NB4 (cell line): ENCODE results near the gene GOLGA6L10.
"Not testable (repeated sequence)": the region's sequence is repeated elsewhere in the genome, so short reads cannot be mapped to it uniquely, and the experiment has no call there.

ENCODE experiments used
- DNase-seq: peaks from one replicate; pipeline ENCODE4 v3.0.0; 2010; ENCODE audit warnings: low read depth
- H3K4me3 ChIP-seq: one replicate; pipeline ENCODE4 v1.5.1; 2011; ENCODE audit warnings: mild to moderate bottlenecking, low read depth, low read length, moderate library complexity
- CTCF ChIP-seq: IDR thresholded peaks from one replicate; pipeline ENCODE4 v1.5.1; 2012; ENCODE audit warnings: low read depth, low read length
- MAX ChIP-seq: IDR thresholded peaks from 2 replicates; pipeline ENCODE4 v1.6.1; 2011; ENCODE audit warnings: low read depth, low read length
- MYC ChIP-seq: IDR thresholded peaks from 2 replicates; pipeline ENCODE4 v1.6.1; 2011; ENCODE audit warnings: low read depth, low read length
- POLR2A ChIP-seq: IDR thresholded peaks from 2 replicates; pipeline ENCODE4 v1.6.1; 2011; ENCODE audit warnings: mild to moderate bottlenecking; ENCODE audit not compliant: insufficient read length; ENCODE audit errors: extremely low read depth

The GOLGA6L10 gene

GRCh38 chr15:82312586-82313349, 36.5 kb downstream of the GOLGA6L10 start:
- no peak overlapping the region for H3K4me3 ChIP-seq
- DNase-seq = no peak
- TF ChIP-seq MAX (no peak), CTCF (no peak), POLR2A (no peak), MYC (no peak)

GRCh38 chr15:82311321-82311720, 38.0 kb downstream of the GOLGA6L10 start:
- DNase-seq, H3K4me3 ChIP-seq: not testable (repeated sequence)

GRCh38 chr15:82309802-82310201, 39.5 kb downstream of the GOLGA6L10 start:
- DNase-seq = no peak
- H3K4me3 ChIP-seq = no peak overlapping the region
- TF ChIP-seq CTCF (no peak), MAX (no peak), POLR2A (no peak), MYC (no peak)

- DNase-seq = no peak
Measured at GRCh38 chr15:82307714-82308081, 41.6 kb downstream of the GOLGA6L10 start.

GRCh38 chr15:82306791-82307713, 42.2 kb downstream of the GOLGA6L10 start:
- H3K4me3 ChIP-seq = no peak overlapping the region
- TF ChIP-seq MYC = no peak
- TF ChIP-seq CTCF = no peak
- DNase-seq = no peak

More at GRCh38 chr15:82307714-82308081, 41.6 kb downstream of the GOLGA6L10 start:
- H3K4me3 ChIP-seq = no peak overlapping the region
- TF ChIP-seq MAX = no peak
- no peak for TF ChIP-seq POLR2A
- no peak for TF ChIP-seq MYC
- TF ChIP-seq CTCF = no peak

- no peak for TF ChIP-seq POLR2A
- TF ChIP-seq MAX = no peak
- no peak for TF ChIP-seq MYC
- no peak for TF ChIP-seq CTCF
- no peak for DNase-seq
- no peak overlapping the region for H3K4me3 ChIP-seq
Measured at GRCh38 chr15:82305621-82306048, 43.6 kb downstream of the GOLGA6L10 start.
